ENCODE results near the gene VPS9D1.

VPS9D1 gene

DNA sequence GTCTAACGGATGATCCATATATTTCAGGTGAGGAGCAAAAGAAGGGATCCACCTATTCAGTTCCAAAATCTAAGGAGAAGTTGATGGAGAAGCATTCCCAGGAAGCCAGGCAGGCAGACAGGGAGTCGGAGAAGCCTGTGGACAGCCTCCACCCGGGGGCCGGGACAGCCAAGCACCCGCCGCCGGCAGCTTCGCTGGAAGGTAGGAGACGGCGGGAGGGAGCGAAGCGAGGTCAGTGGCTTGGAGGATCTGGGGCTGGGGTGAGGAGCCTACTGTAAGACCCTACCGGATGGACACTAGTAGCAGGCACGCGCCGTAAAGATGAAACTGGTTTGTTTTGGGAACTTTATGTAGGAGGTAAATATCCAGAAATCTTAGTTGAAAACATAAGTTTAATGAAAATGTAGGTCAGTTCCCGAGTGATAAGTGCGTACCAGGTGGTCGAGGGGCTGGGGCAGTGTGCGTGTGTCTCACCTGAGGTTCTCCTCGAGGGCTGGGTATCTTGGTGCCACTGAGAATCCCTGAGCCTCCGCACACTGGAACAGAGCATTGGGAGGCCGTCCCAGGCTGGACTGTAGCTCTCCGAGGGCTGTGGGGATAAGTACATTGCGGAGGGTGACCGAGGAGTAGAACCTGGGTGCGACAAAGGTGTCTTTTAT lies 62.3 kb downstream of the VPS9D1 start:
- DNase-seq: peak; percentile 16 to 35 (median 19)

- DNase-seq: peak; percentile 93 to 97 (median 97)
Observed at GRCh38 chr16:89657442-89658220, 63.1 kb downstream of the VPS9D1 start, which contains the start of the genes CHMP1A and SPATA33. Gene CHMP1A (minus strand): TSS chr16:89657708. CDS start chr16:89657588, 120 bp downstream. Gene SPATA33 (plus strand): TSS chr16:89657836. CDS start chr16:89657912, 76 bp downstream.
